Measurements from ENCODE around the gene EGFL6. TPM values are rescaled to one million over a fixed set of nuclear protein-coding genes. Genes with fewer than 3 reads are reported as not detected.
"Not testable (repeated sequence)": the region's sequence is repeated elsewhere in the genome, so short reads cannot be mapped to it uniquely, and the experiment has no call there.

Gene EGFL6
- polyA plus RNA-seq, 1 of the 3 experiments (the other 2 are of a cell fraction): 0.25 TPM

GRCh38 chrX:13673016-13673415 is 103.6 kb downstream of the EGFL6 start:
- ChIA-PET POLR2A (no interaction called here), CTCF (no interaction called here)
- no peaks in the 10 kb centered on the region for H3K9me3 ChIP-seq
- H3K4me1 ChIP-seq (ENCODE audit: control insufficient read depth in 1 of 2, insufficient read depth in 2 of 2, low read depth in 1 of 2, low read length in 1 of 2): no peaks in the 10 kb centered on the region
- no peak for TF ChIP-seq SMC3 (IDR thresholded peaks at IDR 0.05; ENCODE audit: low read depth, low read length)
- no peak for TF ChIP-seq RXRA (IDR thresholded peaks at IDR 0.05; ENCODE audit: borderline replicate concordance, low read depth)
- no peak for TF ChIP-seq TAF1 (IDR thresholded peaks at IDR 0.05; ENCODE audit: borderline replicate concordance, low read depth, low read length)
- no peak for TF ChIP-seq MEF2A (IDR thresholded peaks at IDR 0.05; ENCODE audit: borderline replicate concordance, low read depth)
- TF ChIP-seq USF2 (IDR thresholded peaks at IDR 0.05; ENCODE audit: borderline replicate concordance, low read depth, low read length): no peak
- no peak for TF ChIP-seq CHD2 (IDR thresholded peaks at IDR 0.05; ENCODE audit: low read length, partially characterized antibody)
- TF ChIP-seq PBX3 (IDR thresholded peaks at IDR 0.05): no peak
- TF ChIP-seq EP300 (IDR thresholded peaks at IDR 0.05; ENCODE audit: borderline replicate concordance in 1 of 2, low read depth in 1 of 2, low read length in 1 of 2): no peak
- TF ChIP-seq MXI1 (IDR thresholded peaks at IDR 0.05; ENCODE audit: low read depth, low read length): no peak
- H3K9me2 ChIP-seq: no peaks in the 10 kb centered on the region
- peaks cover 10% of the 10 kb centered on the region for H3F3A ChIP-seq (replicated peaks; ENCODE audit: insufficient read depth)
- no peak overlapping the region for H3K27ac ChIP-seq (ENCODE audit: low read depth in 2 of 2, low read length in 1 of 2)
- H3K36me3 ChIP-seq (replicated peaks in 1 of 2; ENCODE audit: control insufficient read depth in 1 of 2, insufficient read depth in 2 of 2, low read length in 1 of 2): no peaks in the 10 kb centered on the region
- no peaks in the 10 kb centered on the region for H3K79me2 ChIP-seq (ENCODE audit: insufficient read depth)
- H2AFZ ChIP-seq (ENCODE audit: low read depth): no peak overlapping the region
- H3K27me3 ChIP-seq (ENCODE audit: insufficient read depth): peaks cover 6% of the 10 kb centered on the region; the same call in 1 of the 2 replicates
- H3K4me3 ChIP-seq (ENCODE audit: low read depth in 2 of 2, low read length in 1 of 2): no peak overlapping the region
- no peak for DNase-seq
- no peaks in the 10 kb centered on the region for H4K20me1 ChIP-seq (ENCODE audit: insufficient read depth)
- H3K4me2 ChIP-seq: no peak overlapping the region
- no peak overlapping the region for H3K9ac ChIP-seq

GRCh38 chrX:13676885-13677284 is 107.5 kb downstream of the EGFL6 start:
- no peaks in the 10 kb centered on the region for H3K9me3 ChIP-seq
- H2AFZ ChIP-seq (ENCODE audit: low read depth): no peak overlapping the region
- no peak overlapping the region for H3K4me3 ChIP-seq (ENCODE audit: low read depth in 2 of 2, low read length in 1 of 2)
- POLR2A ChIA-PET: no interaction called here
- H3K36me3 ChIP-seq (replicated peaks in 1 of 2; ENCODE audit: control insufficient read depth in 1 of 2, insufficient read depth in 2 of 2, low read length in 1 of 2): no peaks in the 10 kb centered on the region
- no peaks in the 10 kb centered on the region for H4K20me1 ChIP-seq (ENCODE audit: insufficient read depth)
- H3K79me2 ChIP-seq (ENCODE audit: insufficient read depth): no peaks in the 10 kb centered on the region
- CTCF ChIA-PET: no interaction called here
- peaks cover 6% of the 10 kb centered on the region; the same call in 1 of the 2 replicates for H3K27me3 ChIP-seq (ENCODE audit: insufficient read depth)
- no peak overlapping the region for H3K9ac ChIP-seq
- no peaks in the 10 kb centered on the region for H3K9me2 ChIP-seq
- H3K27ac ChIP-seq (ENCODE audit: low read depth in 2 of 2, low read length in 1 of 2): no peak overlapping the region
- TF ChIP-seq NRF1 (IDR thresholded peaks at IDR 0.05; ENCODE audit: low read depth, low read length): no peak
- TF ChIP-seq TAF1 (IDR thresholded peaks at IDR 0.05; ENCODE audit: borderline replicate concordance, low read depth, low read length): no peak
- no peak for TF ChIP-seq FOSL2 (IDR thresholded peaks at IDR 0.05; ENCODE audit: borderline replicate concordance, low read depth)
- no peaks in the 10 kb centered on the region for H3K4me1 ChIP-seq (ENCODE audit: control insufficient read depth in 1 of 2, insufficient read depth in 2 of 2, low read depth in 1 of 2, low read length in 1 of 2)
- H3K4me2 ChIP-seq: no peak overlapping the region
- no peak for DNase-seq
- H3F3A ChIP-seq (replicated peaks; ENCODE audit: insufficient read depth): no peaks in the 10 kb centered on the region

GRCh38 chrX:13679700-13680099 is 110.3 kb downstream of the EGFL6 start:
- WGBS (ENCODE audit: low lambda C conversion rate): 60% methylated on average over 4 of the region's 4 CpGs
- H2AFZ ChIP-seq (ENCODE audit: low read depth); H3K9me2 ChIP-seq; H3K9me3 ChIP-seq; H3K4me3 ChIP-seq (ENCODE audit: low read depth in 2 of 2, low read length in 1 of 2); H3K4me2 ChIP-seq; H3K27ac ChIP-seq (ENCODE audit: low read depth in 2 of 2, low read length in 1 of 2); H3K36me3 ChIP-seq (replicated peaks in 1 of 2; ENCODE audit: control insufficient read depth in 1 of 2, insufficient read depth in 2 of 2, low read length in 1 of 2); H3K79me2 ChIP-seq (ENCODE audit: insufficient read depth); POLR2A ChIA-PET; H4K20me1 ChIP-seq (ENCODE audit: insufficient read depth); H3K4me1 ChIP-seq (ENCODE audit: control insufficient read depth in 1 of 2, insufficient read depth in 2 of 2, low read depth in 1 of 2, low read length in 1 of 2); H3K27me3 ChIP-seq (ENCODE audit: insufficient read depth); DNase-seq; CTCF ChIA-PET; H3K9ac ChIP-seq; H3F3A ChIP-seq (replicated peaks; ENCODE audit: insufficient read depth): not testable (repeated sequence)

Data from SK-N-SH (cell line).